PC-9 (cell line): ENCODE data around the gene FGF7. TPM values are rescaled to one million over a fixed set of nuclear protein-coding genes. Genes with fewer than 3 reads are reported as not detected.

ENCODE experiments used
- BruUV-seq: library from RNA; stranded (reverse); fragments of 400-500 nt; replicated peaks from 2 replicates; lab custom pipeline; 2021; lab: Mats Ljungman, UMichigan
- CTCF ChIA-PET: fragments of 300-600 bp; sonication (Branson Sonifier 250); formaldehyde crosslinking; loops from one replicate; lab custom pipeline; 2022; ENCODE audit warnings: antibody characterized with exemption; lab: Charles Lee
- POLR2A ChIA-PET: fragments of 300-600 bp; sonication (Branson Sonifier 250); formaldehyde crosslinking; loops from one replicate; lab custom pipeline; 2022; ENCODE audit warnings: antibody characterized with exemption; ENCODE audit not compliant: unreplicated experiment; lab: Charles Lee
- DNase-seq, 2 experiments: peaks; one replicate each; pipeline versions ENCODE4 v3.0.0 to v3.0.0-alpha.2; 2015 to 2022; ENCODE audit warnings: mixed read lengths in 1 of 2
- H2AFZ ChIP-seq: fragments of 200-600 bp; sonication (generic); 2 replicates; pipeline ENCODE4 v1.8.1; 2017; ENCODE audit warnings: antibody characterized with exemption
- H3F3A ChIP-seq: fragments of 200-600 bp; sonication (generic); 2 replicates; pipeline ENCODE4 v1.8.1; 2017; ENCODE audit warnings: antibody characterized with exemption, mild to moderate bottlenecking, low read depth; ENCODE audit not compliant: insufficient read depth
- H3K27ac ChIP-seq: fragments of 200-600 bp; sonication (generic); 2 replicates; pipeline ENCODE4 v1.6.1; 2016; ENCODE audit warnings: mixed run types
- H3K27me3 ChIP-seq: fragments of 200-600 bp; sonication (generic); 2 replicates; pipeline ENCODE4 v1.6.1; 2016; ENCODE audit warnings: low read depth, mixed run types; ENCODE audit not compliant: insufficient read depth
- H3K36me3 ChIP-seq: fragments of 200-600 bp; sonication (generic); 2 replicates; pipeline ENCODE4 v1.6.1; 2016; ENCODE audit warnings: low read depth, mixed run types
- H3K4me1 ChIP-seq: fragments of 200-600 bp; sonication (generic); replicated peaks from 2 replicates; pipeline ENCODE4 v1.6.1; 2016; ENCODE audit warnings: mixed run types; ENCODE audit not compliant: insufficient read depth
- H3K4me2 ChIP-seq: fragments of 200-600 bp; sonication (generic); 2 replicates; pipeline ENCODE4 v1.6.1; 2017; ENCODE audit warnings: mixed run types
- H3K4me3 ChIP-seq: fragments of 200-600 bp; sonication (generic); 2 replicates; pipeline ENCODE4 v1.6.1; 2016; ENCODE audit warnings: mixed run types
- H3K79me2 ChIP-seq: fragments of 200-600 bp; sonication (generic); 2 replicates; pipeline ENCODE4 v1.6.1; 2017; ENCODE audit warnings: low read depth, mixed run types
- H3K9me2 ChIP-seq: fragments of 200-600 bp; sonication (generic); 2 replicates; pipeline ENCODE4 v1.8.1; 2017; ENCODE audit warnings: mild to moderate bottlenecking; ENCODE audit not compliant: insufficient read depth
- H3K9me3 ChIP-seq: fragments of 200-600 bp; sonication (generic); 2 replicates; pipeline ENCODE4 v1.8.1; 2016; ENCODE audit warnings: low read depth; ENCODE audit not compliant: insufficient read depth
- H4K20me1 ChIP-seq: fragments of 200-600 bp; sonication (generic); 2 replicates; pipeline ENCODE4 v1.8.1; 2017; ENCODE audit not compliant: insufficient read depth
- EZH2 ChIP-seq: fragments of 200-600 bp; sonication (generic); IDR thresholded peaks from 2 replicates; pipeline ENCODE4 v1.8.0; 2017; ENCODE audit warnings: antibody characterized with exemption, low read depth
- intact Hi-C: fragments of 100-400 bp; cut with micrococcal nuclease; formaldehyde crosslinking; loops from one replicate; pipeline ENCODE4 v1.10.0; 2022; ENCODE audit not compliant: unreplicated experiment
- total RNA-seq: library from RNA; stranded (reverse); gene quantifications from 2 replicates; pipeline ENCODE4 v1.2.3, GENCODE V29; 2021
- TF ChIP-seq, protein P1 (sequence below): fragments of 200-600 bp; sonication (generic); conservative IDR thresholded peaks from 2 replicates; pipeline ENCODE4 v1.6.1; 2017; ENCODE audit warnings: mixed run types, antibody characterized with exemption, mild to moderate bottlenecking, moderate library complexity

The FGF7 gene
- total RNA-seq, 1 experiment from 2014 or later: not detected

DNA sequence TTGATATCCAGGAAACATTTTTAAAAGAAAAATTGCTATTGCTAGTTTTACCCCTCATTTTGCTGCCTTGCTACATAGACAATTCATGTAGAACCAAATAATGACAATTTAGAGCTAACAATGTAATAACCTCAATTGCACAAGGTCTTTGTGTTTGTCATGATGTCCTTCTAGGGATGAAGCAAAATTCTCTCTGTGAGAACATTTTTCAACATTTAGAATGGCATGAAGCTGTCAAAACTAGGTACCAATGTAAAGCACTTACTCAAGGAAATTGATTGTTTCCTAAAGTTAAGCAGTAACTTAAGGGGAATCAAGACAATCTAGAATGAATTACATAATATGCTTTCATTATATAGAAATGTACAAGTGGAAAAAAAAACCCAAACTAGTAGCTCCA is 7.9 kb upstream of the FGF7 start:
- H3K4me1 ChIP-seq: 0 out of 2 replicates have a peak, but pooled peaks cover 10% of the 10 kb centered on the region
- no peaks in the 10 kb centered on the region for H3K36me3 ChIP-seq
- POLR2A ChIA-PET: no interaction called here
- no TSS peak for BruUV-seq
- CTCF ChIA-PET: no interaction called here
- H3F3A ChIP-seq: no peaks in the 10 kb centered on the region
- no peaks in the 10 kb centered on the region for H3K9me3 ChIP-seq
- intact Hi-C loops: no loop called here
- DNase-seq: no peak
- TF ChIP-seq, protein P1, sequence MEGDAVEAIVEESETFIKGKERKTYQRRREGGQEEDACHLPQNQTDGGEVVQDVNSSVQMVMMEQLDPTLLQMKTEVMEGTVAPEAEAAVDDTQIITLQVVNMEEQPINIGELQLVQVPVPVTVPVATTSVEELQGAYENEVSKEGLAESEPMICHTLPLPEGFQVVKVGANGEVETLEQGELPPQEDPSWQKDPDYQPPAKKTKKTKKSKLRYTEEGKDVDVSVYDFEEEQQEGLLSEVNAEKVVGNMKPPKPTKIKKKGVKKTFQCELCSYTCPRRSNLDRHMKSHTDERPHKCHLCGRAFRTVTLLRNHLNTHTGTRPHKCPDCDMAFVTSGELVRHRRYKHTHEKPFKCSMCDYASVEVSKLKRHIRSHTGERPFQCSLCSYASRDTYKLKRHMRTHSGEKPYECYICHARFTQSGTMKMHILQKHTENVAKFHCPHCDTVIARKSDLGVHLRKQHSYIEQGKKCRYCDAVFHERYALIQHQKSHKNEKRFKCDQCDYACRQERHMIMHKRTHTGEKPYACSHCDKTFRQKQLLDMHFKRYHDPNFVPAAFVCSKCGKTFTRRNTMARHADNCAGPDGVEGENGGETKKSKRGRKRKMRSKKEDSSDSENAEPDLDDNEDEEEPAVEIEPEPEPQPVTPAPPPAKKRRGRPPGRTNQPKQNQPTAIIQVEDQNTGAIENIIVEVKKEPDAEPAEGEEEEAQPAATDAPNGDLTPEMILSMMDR: no peak
- no peak for TF ChIP-seq EZH2
- 0 out of 2 replicates have a peak overlapping the region, but pooled peaks have one; percentile 9 for H3K4me2 ChIP-seq
- no peak overlapping the region for H3K27ac ChIP-seq
- no peak overlapping the region for H2AFZ ChIP-seq
- H3K9me2 ChIP-seq: no peaks in the 10 kb centered on the region
- no peaks in the 10 kb centered on the region for H4K20me1 ChIP-seq
- H3K79me2 ChIP-seq: no peaks in the 10 kb centered on the region
- no peak overlapping the region for H3K4me3 ChIP-seq
- H3K27me3 ChIP-seq: no peaks in the 10 kb centered on the region

DNA sequence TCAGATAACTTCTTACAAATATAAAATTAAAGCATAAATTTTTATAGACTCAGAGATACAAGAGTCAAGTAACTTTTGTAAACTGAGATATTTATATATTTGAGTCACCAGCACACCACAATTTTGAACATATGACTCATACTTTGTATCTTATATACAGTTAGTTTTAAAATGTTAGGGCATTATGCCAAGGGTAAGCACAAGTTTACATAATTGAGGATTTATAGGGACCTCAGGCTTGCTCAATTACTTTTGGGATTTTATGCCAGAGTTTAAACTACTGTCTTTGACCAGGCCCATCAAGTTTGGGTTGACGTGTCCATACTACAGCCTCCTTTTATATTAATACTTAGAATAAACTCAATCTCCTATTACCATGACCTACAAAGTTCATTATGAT is 7.4 kb upstream of the FGF7 start:
- CTCF ChIA-PET: no interaction called here
- Histone ChIP-seq H3K9me2 (no peaks in the 10 kb centered on the region), H3K4me3 (no peak overlapping the region), H3K27me3 (no peaks in the 10 kb centered on the region), H3F3A (no peaks in the 10 kb centered on the region), H2AFZ (no peak overlapping the region), H4K20me1 (no peaks in the 10 kb centered on the region), H3K27ac (no peak overlapping the region), H3K79me2 (no peaks in the 10 kb centered on the region), H3K36me3 (no peaks in the 10 kb centered on the region), H3K4me1 (0 out of 2 replicates have a peak, but pooled peaks cover 10% of the 10 kb centered on the region), H3K4me2 (0 out of 2 replicates have a peak overlapping the region, but pooled peaks have one; percentile 9), H3K9me3 (no peaks in the 10 kb centered on the region)
- POLR2A ChIA-PET: no interaction called here
- no TSS peak for BruUV-seq
- TF ChIP-seq, protein P1: no peak
- no peak for TF ChIP-seq EZH2
- intact Hi-C loops: no loop called here
- DNase-seq: peak in 1 of 2 experiments; percentile 42

- TF ChIP-seq, protein P1: no peak
- no peak for TF ChIP-seq EZH2
- H3K27ac ChIP-seq: no peak overlapping the region
- intact Hi-C loops: no loop called here
These were observed 4.2 kb upstream of the FGF7 start for GRCh38 chr15:49418811-49419210.

More at GRCh38 chr15:49418811-49419210, 4.2 kb upstream of the FGF7 start:
- no peaks in the 10 kb centered on the region for H3K79me2 ChIP-seq
- ChIA-PET CTCF (interaction anchor here (0.6 kb wide), 1 partner anchor 385 kb away, joined by 6 read pairs; no protein-coding TSS in a partner anchor), POLR2A (no interaction called here)
- 0 out of 2 replicates have a peak, but pooled peaks cover 6% of the 10 kb centered on the region for H3K9me3 ChIP-seq
- no peaks in the 10 kb centered on the region for H3K27me3 ChIP-seq
- no peaks in the 10 kb centered on the region for H4K20me1 ChIP-seq
- H3K4me2 ChIP-seq: no peak overlapping the region
- no peaks in the 10 kb centered on the region for H3K9me2 ChIP-seq
- no peak overlapping the region for H3K4me3 ChIP-seq
- H3K4me1 ChIP-seq: 0 out of 2 replicates have a peak, but pooled peaks cover 10% of the 10 kb centered on the region
- no peaks in the 10 kb centered on the region for H3F3A ChIP-seq
- H3K36me3 ChIP-seq: no peaks in the 10 kb centered on the region
- no TSS peak for BruUV-seq
- DNase-seq: no peak
- H2AFZ ChIP-seq: no peak overlapping the region
